Measurements from ENCODE around the gene CDH23. TPM values are rescaled to one million over a fixed set of nuclear protein-coding genes. Genes with fewer than 3 reads are reported as not detected.

Gene CDH23
- total RNA-seq, 1 experiment from 2014 or later: 0.34 TPM

DNA sequence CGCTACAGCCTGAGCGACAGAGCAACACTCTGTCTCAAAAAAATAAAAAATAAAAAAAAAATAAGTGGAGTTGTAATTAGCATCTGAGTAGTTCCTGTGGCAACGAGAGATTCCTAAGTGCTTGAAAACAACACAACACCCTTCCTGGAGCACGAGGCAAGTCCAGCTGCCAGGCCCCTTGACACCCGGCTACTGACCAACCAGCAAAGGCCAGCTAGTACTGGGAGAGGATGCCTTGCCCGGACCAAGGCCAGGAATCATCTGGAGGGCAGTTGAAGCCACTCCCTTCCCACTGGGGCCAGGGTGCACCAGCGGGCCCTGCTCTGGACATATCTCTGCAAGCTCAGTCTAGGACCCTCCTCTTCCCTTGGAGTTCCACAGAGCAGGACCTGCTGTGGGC is 322.3 kb downstream of the CDH23 start:
- Histone ChIP-seq H3K27me3 (replicated peaks; ENCODE audit: control insufficient read depth, insufficient read depth, low read length) (0 out of 2 replicates have a peak, but pooled peaks cover 1% of the 10 kb centered on the region), H3K4me3 (ENCODE audit: low read depth, low read length) (no peak overlapping the region), H3K36me3 (ENCODE audit: control insufficient read depth, insufficient read depth, low read length) (no peaks in the 10 kb centered on the region), H3K9me3 (no peaks in the 10 kb centered on the region), H3K4me1 (peaks cover 3% of the 10 kb centered on the region)
- DNase-seq: no peak
- Mint-ChIP-seq H3K4me1 (ENCODE audit: low read depth, unreplicated experiment) (no peaks in the 10 kb centered on the region), H3K36me3 (ENCODE audit: insufficient read depth, unreplicated experiment) (no peaks in the 10 kb centered on the region), H3K27me3 (ENCODE audit: insufficient read depth, unreplicated experiment) (no peaks in the 10 kb centered on the region), H3K4me3 (ENCODE audit: unreplicated experiment) (no peak overlapping the region), H3K27ac (ENCODE audit: unreplicated experiment) (no peak overlapping the region), H3K9me3 (ENCODE audit: unreplicated experiment) (peaks cover 8% of the 10 kb centered on the region)
- BruUV-seq (replicated peaks): no TSS peak
- CTCF ChIA-PET: interaction anchor here (0.8 to 1.8 kb wide), 4 partner anchors 11 to 54 kb away, joined by 3 to 6 read pairs (median 5); partner anchors contain the start of gene VSIR
- TF ChIP-seq, protein P1, sequence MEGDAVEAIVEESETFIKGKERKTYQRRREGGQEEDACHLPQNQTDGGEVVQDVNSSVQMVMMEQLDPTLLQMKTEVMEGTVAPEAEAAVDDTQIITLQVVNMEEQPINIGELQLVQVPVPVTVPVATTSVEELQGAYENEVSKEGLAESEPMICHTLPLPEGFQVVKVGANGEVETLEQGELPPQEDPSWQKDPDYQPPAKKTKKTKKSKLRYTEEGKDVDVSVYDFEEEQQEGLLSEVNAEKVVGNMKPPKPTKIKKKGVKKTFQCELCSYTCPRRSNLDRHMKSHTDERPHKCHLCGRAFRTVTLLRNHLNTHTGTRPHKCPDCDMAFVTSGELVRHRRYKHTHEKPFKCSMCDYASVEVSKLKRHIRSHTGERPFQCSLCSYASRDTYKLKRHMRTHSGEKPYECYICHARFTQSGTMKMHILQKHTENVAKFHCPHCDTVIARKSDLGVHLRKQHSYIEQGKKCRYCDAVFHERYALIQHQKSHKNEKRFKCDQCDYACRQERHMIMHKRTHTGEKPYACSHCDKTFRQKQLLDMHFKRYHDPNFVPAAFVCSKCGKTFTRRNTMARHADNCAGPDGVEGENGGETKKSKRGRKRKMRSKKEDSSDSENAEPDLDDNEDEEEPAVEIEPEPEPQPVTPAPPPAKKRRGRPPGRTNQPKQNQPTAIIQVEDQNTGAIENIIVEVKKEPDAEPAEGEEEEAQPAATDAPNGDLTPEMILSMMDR (IDR thresholded peaks at IDR 0.05; ENCODE audit: insufficient read depth in 1 of 2, low read depth in 1 of 2, low read length in 1 of 2, severe bottlenecking in 1 of 2, unreplicated experiment in 1 of 2): no peak
- POLR2A ChIA-PET: no interaction called here
- intact Hi-C loops (cut with micrococcal nuclease; ENCODE audit: unreplicated experiment): no loop called here

- no peaks in the 10 kb centered on the region for H3K9me3 ChIP-seq
- intact Hi-C loops (cut with micrococcal nuclease; ENCODE audit: unreplicated experiment): no loop called here
- Mint-ChIP-seq H3K4me3 (ENCODE audit: unreplicated experiment) (no peak within 1 kb of the TSS), H3K9me3 (ENCODE audit: unreplicated experiment) (peaks cover 8% of the 10 kb centered on the region), H3K27me3 (ENCODE audit: insufficient read depth, unreplicated experiment) (no peaks in the 10 kb centered on the region), H3K27ac (ENCODE audit: unreplicated experiment) (no peak within 1 kb of the TSS), H3K4me1 (ENCODE audit: low read depth, unreplicated experiment) (no peaks in the 10 kb centered on the region), H3K36me3 (ENCODE audit: insufficient read depth, unreplicated experiment) (no peaks in the 10 kb centered on the region)
- CTCF ChIA-PET: interaction anchor here (0.5 to 1.8 kb wide), 6 partner anchors 11 to 329 kb away, joined by 3 to 6 read pairs (median 5); partner anchors contain the start of gene VSIR
- H3K4me1 ChIP-seq: no peaks in the 10 kb centered on the region
- POLR2A ChIA-PET: no interaction called here
- no TSS peak for BruUV-seq (replicated peaks)
- no peak for DNase-seq
- 0 out of 2 replicates have a peak, but pooled peaks cover 1% of the 10 kb centered on the region for H3K27me3 ChIP-seq (replicated peaks; ENCODE audit: control insufficient read depth, insufficient read depth, low read length)
- no peaks in the 10 kb centered on the region for H3K36me3 ChIP-seq (ENCODE audit: control insufficient read depth, insufficient read depth, low read length)
- no peak within 1 kb of the TSS for H3K4me3 ChIP-seq (ENCODE audit: low read depth, low read length)
- TF ChIP-seq, protein P1 (IDR thresholded peaks at IDR 0.05; ENCODE audit: insufficient read depth in 1 of 2, low read depth in 1 of 2, low read length in 1 of 2, severe bottlenecking in 1 of 2, unreplicated experiment in 1 of 2): no peak
Measured at GRCh38 chr10:71719464-71720201, 322.9 kb downstream of the CDH23 start, which contains the start of gene C10orf105. TSS of gene C10orf105 (minus strand) at chr10:71719778. CDS start at chr10:71716337, 3,441 bp downstream.

DNA sequence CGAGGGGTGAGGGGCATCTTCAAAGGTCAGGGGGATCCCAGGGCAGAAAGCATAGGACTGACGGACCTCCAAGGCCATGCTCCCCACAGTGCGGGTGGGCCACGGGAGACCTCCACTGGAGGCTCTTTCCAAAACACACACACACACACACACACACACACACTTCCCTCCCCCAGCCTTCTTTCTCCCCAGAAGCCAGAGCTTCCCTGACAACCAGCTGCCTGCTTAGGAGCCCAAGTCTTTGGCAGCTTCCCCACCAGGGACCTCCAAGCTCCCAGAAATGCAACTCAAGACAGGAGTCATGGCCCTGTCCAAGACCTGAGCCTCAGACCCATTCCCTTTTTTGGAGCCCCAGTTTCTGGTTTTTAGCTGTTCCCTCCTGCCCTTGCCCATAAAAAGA is 323.6 kb downstream of the CDH23 start:
- Mint-ChIP-seq H3K4me3 (ENCODE audit: unreplicated experiment) (no peak overlapping the region), H3K4me1 (ENCODE audit: low read depth, unreplicated experiment) (no peaks in the 10 kb centered on the region), H3K36me3 (ENCODE audit: insufficient read depth, unreplicated experiment) (no peaks in the 10 kb centered on the region), H3K27ac (ENCODE audit: unreplicated experiment) (no peak overlapping the region), H3K27me3 (ENCODE audit: insufficient read depth, unreplicated experiment) (no peaks in the 10 kb centered on the region), H3K9me3 (ENCODE audit: unreplicated experiment) (peaks cover 8% of the 10 kb centered on the region)
- no peak overlapping the region for H3K4me3 ChIP-seq (ENCODE audit: low read depth, low read length)
- no peak for DNase-seq
- intact Hi-C loops (cut with micrococcal nuclease; ENCODE audit: unreplicated experiment): no loop called here
- TF ChIP-seq, protein P1 (IDR thresholded peaks at IDR 0.05; ENCODE audit: insufficient read depth in 1 of 2, low read depth in 1 of 2, low read length in 1 of 2, severe bottlenecking in 1 of 2, unreplicated experiment in 1 of 2): no peak
- H3K9me3 ChIP-seq: no peaks in the 10 kb centered on the region
- no peaks in the 10 kb centered on the region for H3K4me1 ChIP-seq
- H3K27me3 ChIP-seq (replicated peaks; ENCODE audit: control insufficient read depth, insufficient read depth, low read length): 0 out of 2 replicates have a peak, but pooled peaks cover 1% of the 10 kb centered on the region
- no TSS peak for BruUV-seq (replicated peaks)
- ChIA-PET POLR2A (no interaction called here), CTCF (interaction anchor here (0.5 to 1.8 kb wide), 4 partner anchors 12 to 328 kb away, joined by 3 to 5 read pairs (median 5); partner anchors contain the start of gene VSIR)
- H3K36me3 ChIP-seq (ENCODE audit: control insufficient read depth, insufficient read depth, low read length): no peaks in the 10 kb centered on the region

Measured in Caco-2 (cell line).